Measurements from ENCODE around the gene PAX8. TPM values are rescaled to one million over a fixed set of nuclear protein-coding genes. Genes with fewer than 3 reads are reported as not detected.

PAX8 gene
- total RNA-seq, 1 experiment from 2014 or later = not detected

DNA sequence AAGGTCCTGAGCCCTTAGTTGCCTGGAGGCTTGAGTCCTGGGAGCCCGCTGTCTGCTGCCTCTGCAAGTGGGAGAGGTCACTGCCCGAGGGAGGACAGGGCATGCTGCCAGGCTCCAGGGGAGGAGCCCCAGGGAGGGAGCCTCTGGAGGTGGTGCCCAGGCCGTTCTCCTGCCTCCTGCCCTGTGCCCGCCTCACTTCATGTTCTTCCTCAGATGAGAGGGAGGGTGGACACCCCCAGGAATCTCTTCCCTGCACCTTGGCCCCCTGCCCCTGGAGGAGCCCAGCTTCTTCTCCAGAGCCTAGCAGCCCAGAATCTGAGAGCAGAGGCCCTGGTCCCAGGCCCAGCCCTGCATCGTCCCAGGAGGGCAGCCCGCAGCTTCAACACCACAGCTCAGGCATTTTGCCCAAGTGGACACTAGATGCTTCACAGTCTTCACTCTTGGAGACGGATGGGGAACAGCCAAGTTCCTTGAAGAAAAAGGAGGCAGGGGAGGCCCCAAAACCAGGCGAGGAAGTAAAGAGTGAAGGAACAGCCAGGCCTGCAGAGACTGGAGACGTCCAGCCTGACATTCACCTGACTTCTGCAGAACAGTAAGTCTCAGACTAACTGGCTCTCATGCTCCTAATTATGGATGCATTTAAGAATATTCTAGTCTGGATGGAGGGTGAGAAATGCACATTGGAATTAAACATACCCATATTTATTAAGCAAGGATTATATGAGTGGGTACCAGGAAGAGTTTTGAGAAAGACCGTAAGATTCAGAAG is 92.9 kb downstream of the PAX8 start:
- no peak for DNase-seq (ENCODE audit: low read depth in 1 of 2, low spot score in 2 of 2)
- Histone ChIP-seq H3K4me1 (replicated peaks) (no peaks in the 10 kb centered on the region), H3K9me3 (replicated peaks) (no peaks in the 10 kb centered on the region)

GRCh38 chr2:113184531-113185230 is 94.0 kb downstream of the PAX8 start:
- Histone ChIP-seq H3K36me3 (no peaks in the 10 kb centered on the region), H3K27me3 (replicated peaks) (0 out of 2 replicates have a peak, but pooled peaks cover 3% of the 10 kb centered on the region), H3K9me3 (replicated peaks) (no peaks in the 10 kb centered on the region), H3K27ac (no peak overlapping the region), H3K4me1 (replicated peaks) (no peaks in the 10 kb centered on the region), H3K4me3 (no peak overlapping the region)
- no peak for DNase-seq (ENCODE audit: low read depth in 1 of 2, low spot score in 2 of 2)

More for the DNA sequence above, 92.9 kb downstream of the PAX8 start:
- peaks cover 3% of the 10 kb centered on the region; the same call in 1 of the 2 replicates for H3K27me3 ChIP-seq (replicated peaks)
- H3K27ac ChIP-seq = no peak overlapping the region
- no peak overlapping the region for H3K4me3 ChIP-seq
- no peaks in the 10 kb centered on the region for H3K36me3 ChIP-seq

DNA sequence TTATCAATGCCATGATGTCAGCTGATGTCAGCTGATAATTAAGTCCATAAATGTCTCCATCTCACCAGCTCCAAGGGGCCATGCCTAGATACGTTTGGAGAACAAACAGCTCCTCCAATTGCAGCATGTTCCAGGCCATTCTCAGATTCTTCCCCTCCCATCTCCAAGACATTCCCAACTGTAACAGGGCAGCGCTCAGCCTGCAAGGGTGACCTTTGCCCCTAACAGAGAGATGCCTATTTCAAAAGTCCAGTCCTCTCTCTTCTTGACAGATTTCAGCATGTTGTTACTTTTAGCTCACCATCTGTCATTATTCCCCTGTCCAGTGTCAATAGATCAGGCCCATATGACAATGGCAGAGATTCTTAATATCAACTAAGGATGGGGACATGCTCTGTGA is 95.0 kb downstream of the PAX8 start:
- no peak overlapping the region for H3K4me3 ChIP-seq

DNA sequence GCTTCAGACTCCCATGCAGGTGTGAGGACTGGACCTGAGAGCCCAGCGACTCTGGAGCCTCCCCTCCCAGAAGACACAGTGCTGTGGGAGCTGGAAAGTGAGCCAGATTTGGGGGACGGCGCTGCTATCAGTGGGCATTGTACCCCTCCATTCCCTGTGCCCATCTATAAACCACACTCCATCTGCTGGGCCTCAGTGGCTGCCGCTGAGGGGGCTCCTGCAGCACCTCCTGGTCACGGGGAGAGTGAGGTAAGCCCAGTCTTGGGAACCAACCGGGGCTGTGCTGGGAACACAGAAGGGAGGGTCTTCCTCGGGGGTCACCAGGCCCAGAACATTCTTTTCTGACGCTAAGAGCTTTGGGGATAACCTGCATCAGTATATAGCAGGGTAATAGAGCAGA is 95.5 kb downstream of the PAX8 start:
- no peak overlapping the region for H3K27ac ChIP-seq
- DNase-seq (ENCODE audit: low read depth in 1 of 2, low spot score in 2 of 2) = no peak
- no peaks in the 10 kb centered on the region for H3K36me3 ChIP-seq
- no peaks in the 10 kb centered on the region for H3K27me3 ChIP-seq (replicated peaks)
- no peaks in the 10 kb centered on the region for H3K4me1 ChIP-seq (replicated peaks)
- H3K4me3 ChIP-seq = no peak overlapping the region
- H3K9me3 ChIP-seq (replicated peaks) = no peaks in the 10 kb centered on the region

More for the DNA sequence above, 95.0 kb downstream of the PAX8 start:
- no peak overlapping the region for H3K27ac ChIP-seq
- H3K9me3 ChIP-seq (replicated peaks) = no peaks in the 10 kb centered on the region
- H3K36me3 ChIP-seq = no peaks in the 10 kb centered on the region
- H3K4me1 ChIP-seq (replicated peaks) = no peaks in the 10 kb centered on the region
- no peak for DNase-seq (ENCODE audit: low read depth in 1 of 2, low spot score in 2 of 2)
- no peaks in the 10 kb centered on the region for H3K27me3 ChIP-seq (replicated peaks)

DNA sequence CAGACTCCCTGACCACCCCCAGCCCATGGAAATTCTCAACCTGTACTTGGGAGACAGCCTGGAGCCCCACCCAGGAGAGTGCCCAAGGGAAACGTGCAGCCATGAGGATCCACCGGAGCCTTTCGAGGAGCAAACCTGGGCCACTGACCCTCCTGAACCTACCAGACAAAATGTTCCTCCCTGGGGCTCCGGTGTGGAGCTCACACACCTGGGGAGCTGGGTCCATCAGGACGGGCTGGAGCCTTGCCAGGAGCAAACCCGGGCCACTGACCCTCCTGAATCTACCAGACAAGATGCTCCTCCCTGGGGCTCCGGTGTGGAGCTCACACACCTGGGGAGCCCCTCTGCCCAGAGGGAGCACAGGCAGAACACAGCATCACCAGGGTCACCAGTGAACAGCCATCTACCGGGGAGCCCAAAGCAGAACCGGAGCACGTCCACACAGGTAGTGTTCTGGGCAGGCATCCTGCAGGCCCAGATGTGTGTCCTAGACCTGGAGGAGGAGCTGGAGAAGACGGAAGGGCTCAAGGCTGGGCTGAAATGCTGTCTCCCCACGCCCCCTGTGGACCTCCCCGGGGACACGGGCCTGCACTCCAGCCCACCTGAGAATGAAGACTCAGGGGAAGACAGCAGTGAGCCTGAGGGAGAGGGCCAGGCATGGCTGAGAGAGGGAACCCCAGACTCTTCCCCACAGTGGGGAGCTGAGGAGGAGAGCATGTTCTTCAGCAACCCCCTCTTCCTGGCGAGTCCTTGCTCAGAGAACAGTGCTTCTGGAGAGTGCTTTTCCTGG is 96.1 kb downstream of the PAX8 start:
- no peaks in the 10 kb centered on the region for H3K4me1 ChIP-seq (replicated peaks)
- no peaks in the 10 kb centered on the region for H3K36me3 ChIP-seq
- H3K4me3 ChIP-seq = no peak overlapping the region
- H3K27ac ChIP-seq = no peak overlapping the region
- DNase-seq (ENCODE audit: low read depth in 1 of 2, low spot score in 2 of 2) = no peak
- H3K9me3 ChIP-seq (replicated peaks) = no peaks in the 10 kb centered on the region
- no peaks in the 10 kb centered on the region for H3K27me3 ChIP-seq (replicated peaks)

- H3K36me3 ChIP-seq = no peaks in the 10 kb centered on the region
- no peaks in the 10 kb centered on the region for H3K9me3 ChIP-seq (replicated peaks)
- DNase-seq (ENCODE audit: low read depth in 1 of 2, low spot score in 2 of 2) = no peak
- no peak overlapping the region for H3K4me3 ChIP-seq
- no peak overlapping the region for H3K27ac ChIP-seq
- H3K4me1 ChIP-seq (replicated peaks) = no peaks in the 10 kb centered on the region
- H3K27me3 ChIP-seq (replicated peaks) = no peaks in the 10 kb centered on the region
These were observed 97.3 kb downstream of the PAX8 start for GRCh38 chr2:113181258-113182051.

DNA sequence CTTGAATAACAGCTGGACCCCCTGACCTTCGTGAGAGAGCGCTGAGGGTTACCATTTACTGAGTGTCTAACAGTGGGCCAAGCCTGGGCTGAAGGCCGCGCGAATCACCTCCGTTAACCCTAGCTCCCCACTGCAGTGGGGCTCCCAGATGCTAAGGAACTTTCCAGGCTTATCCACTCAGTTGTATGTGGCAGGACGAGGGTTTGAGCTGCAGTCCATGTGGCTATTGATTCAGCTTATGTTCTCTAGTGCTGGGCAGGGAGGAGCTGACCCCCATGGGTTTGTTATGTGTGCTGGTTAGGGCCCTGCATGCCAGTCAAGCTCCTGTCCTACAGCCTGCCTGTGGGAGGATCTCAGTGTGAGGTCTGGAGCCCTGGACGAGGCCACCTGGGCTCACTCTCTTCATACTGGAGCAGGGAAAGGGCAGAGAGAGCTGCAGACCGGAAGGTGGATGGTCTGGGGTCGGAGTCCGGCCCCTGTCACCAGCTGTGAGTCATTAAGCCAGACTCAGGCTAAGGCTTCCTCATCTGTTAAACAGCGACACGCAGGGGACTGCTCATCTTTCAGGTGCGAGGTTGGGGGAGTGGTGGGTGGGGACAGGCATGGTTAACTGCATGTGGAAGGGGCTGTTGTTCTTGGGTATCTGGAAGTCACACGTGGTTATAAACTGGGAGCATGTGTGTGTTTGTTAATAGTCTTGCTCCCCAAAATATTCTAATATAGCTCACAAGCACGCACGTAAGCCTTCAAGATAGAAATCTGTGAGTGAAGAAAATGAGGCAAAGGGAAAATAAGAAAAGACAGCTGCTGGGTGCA is 98.4 kb downstream of the PAX8 start:
- Histone ChIP-seq H3K4me1 (replicated peaks) (no peaks in the 10 kb centered on the region), H3K27ac (no peak overlapping the region), H3K4me3 (no peak overlapping the region), H3K36me3 (no peaks in the 10 kb centered on the region), H3K9me3 (replicated peaks) (no peaks in the 10 kb centered on the region), H3K27me3 (replicated peaks) (no peaks in the 10 kb centered on the region)
- no peak for DNase-seq (ENCODE audit: low read depth in 1 of 2, low spot score in 2 of 2)

GRCh38 chr2:113179446-113180045 is 99.2 kb downstream of the PAX8 start:
- Histone ChIP-seq H3K36me3 (no peaks in the 10 kb centered on the region), H3K27ac (no peak overlapping the region), H3K4me1 (replicated peaks) (no peaks in the 10 kb centered on the region), H3K27me3 (replicated peaks) (no peaks in the 10 kb centered on the region), H3K9me3 (replicated peaks) (no peaks in the 10 kb centered on the region), H3K4me3 (no peak overlapping the region)
- DNase-seq (ENCODE audit: low read depth in 1 of 2, low spot score in 2 of 2) = no peak

DNA sequence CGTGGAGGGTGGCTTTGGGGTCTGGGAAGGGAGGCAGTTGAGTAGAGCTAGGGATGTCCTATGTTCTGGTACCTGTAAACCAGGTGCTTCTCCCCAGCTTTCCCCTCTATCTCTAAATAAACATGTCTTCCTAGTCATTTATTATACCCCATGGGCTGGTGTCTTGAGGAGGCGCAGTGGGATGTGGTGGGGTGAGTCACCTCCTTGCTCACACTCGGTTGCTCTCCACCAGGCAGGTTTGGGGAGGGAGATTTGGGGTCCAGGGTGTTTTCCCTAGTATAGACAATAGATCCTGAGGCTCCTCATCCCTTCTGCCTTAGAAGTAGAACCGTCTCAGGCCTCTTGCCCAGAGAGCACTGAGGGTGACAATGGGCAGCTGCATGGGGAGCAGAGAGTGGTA is 99.8 kb downstream of the PAX8 start:
- DNase-seq (ENCODE audit: low read depth in 1 of 2, low spot score in 2 of 2) = no peak
- no peaks in the 10 kb centered on the region for H3K9me3 ChIP-seq (replicated peaks)
- H3K27ac ChIP-seq = no peak overlapping the region
- no peaks in the 10 kb centered on the region for H3K27me3 ChIP-seq (replicated peaks)
- no peaks in the 10 kb centered on the region for H3K4me1 ChIP-seq (replicated peaks)
- H3K4me3 ChIP-seq = no peak overlapping the region
- H3K36me3 ChIP-seq = no peaks in the 10 kb centered on the region

DNA sequence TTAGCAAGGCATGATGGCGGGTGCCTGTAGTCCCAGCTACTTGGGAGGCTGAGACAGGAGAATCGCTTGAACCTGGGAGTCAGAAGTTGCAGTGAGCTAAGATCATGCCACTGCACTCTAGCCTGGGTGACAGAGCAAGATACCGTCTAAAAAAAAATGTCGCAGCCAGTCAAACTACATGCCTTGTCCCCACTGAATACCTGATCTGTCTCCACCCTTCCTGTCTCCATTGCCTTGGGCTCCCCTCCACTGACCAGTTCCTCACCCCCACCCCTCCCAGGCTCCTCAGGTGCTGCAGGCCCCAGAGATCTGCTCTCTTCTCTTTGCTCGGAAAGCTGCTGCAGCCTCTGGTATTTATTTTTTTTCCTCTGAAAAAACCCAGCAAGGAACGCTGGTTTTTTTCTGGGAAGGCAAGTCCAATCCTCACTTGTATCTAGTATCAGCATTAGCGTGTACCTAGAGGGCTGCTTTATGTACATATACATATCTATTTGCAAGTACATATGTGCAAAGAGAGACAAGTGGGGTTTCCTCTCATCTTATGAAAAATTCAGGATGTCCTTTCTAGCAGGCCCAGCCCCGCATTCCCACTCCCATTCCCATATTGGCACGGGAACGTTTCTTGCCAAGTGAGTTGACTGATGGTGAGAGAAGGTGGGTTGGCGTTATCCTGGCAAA is 100.5 kb downstream of the PAX8 start:
- Histone ChIP-seq H3K27me3 (replicated peaks) (no peaks in the 10 kb centered on the region), H3K4me1 (replicated peaks) (no peaks in the 10 kb centered on the region), H3K9me3 (replicated peaks) (no peaks in the 10 kb centered on the region), H3K36me3 (no peaks in the 10 kb centered on the region), H3K27ac (no peak overlapping the region), H3K4me3 (no peak overlapping the region)
- DNase-seq (ENCODE audit: low read depth in 1 of 2, low spot score in 2 of 2) = no peak

DNA sequence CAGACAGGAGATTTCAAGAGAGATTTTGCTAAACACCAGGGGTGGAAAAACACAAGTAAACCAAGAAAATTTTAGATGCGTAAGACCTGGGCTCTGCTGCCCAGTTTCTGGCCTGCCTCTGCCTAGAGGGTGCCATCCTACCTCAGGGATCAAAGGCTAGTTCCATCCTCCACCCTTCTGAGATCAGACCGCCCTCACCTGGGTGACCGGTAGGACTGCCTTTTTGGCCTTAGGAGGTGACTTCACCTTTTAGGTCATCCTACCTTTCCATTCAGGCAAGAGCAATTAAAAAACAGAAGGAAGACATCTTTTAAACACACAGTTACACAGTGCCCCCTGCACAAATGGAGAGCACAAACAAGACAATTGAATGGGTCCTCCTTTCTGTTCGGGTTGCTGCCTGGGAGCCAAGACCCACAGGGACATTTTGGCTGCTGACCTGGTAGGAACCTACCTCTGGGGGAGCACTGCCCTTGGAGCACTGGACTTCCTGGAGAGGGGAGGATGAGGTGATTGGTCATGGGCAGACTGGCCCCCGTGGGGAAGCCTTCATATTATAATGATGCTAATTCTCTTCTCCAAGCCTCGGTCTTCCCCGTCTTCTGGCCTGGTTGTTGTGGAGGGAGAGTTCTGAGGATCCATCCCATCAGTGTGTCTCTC is 101.9 kb downstream of the PAX8 start:
- H3K36me3 ChIP-seq = no peaks in the 10 kb centered on the region
- DNase-seq (ENCODE audit: low read depth in 1 of 2, low spot score in 2 of 2) = no peak
- H3K27me3 ChIP-seq (replicated peaks) = no peaks in the 10 kb centered on the region
- H3K9me3 ChIP-seq (replicated peaks) = no peaks in the 10 kb centered on the region
- no peaks in the 10 kb centered on the region for H3K4me1 ChIP-seq (replicated peaks)
- H3K27ac ChIP-seq = no peak overlapping the region
- H3K4me3 ChIP-seq = no peak overlapping the region

Data from SJSA1 (cell line).